Prostate gland (tissue), 2 donors: ENCODE data around the gene GRHL1.

Experiments
- CTCF ChIP-seq, 4 experiments: fragments of 200-600 bp in 2 of 4; fragments of 450-650 bp in 2 of 4; sonication (generic) in 2 of 4; IDR thresholded peaks; 1 replicate in 3 of 4; 2 replicates in 1 of 4; pipeline ENCODE4 v1.5.1; 2016 to 2019; ENCODE audit warnings: antibody characterized with exemption in 4 of 4, mild to moderate bottlenecking in 2 of 4, moderate library complexity in 2 of 4
- POLR2A ChIP-seq: fragments of 450-650 bp; IDR thresholded peaks from one replicate; pipeline ENCODE4 v1.6.1; 2016; ENCODE audit warnings: antibody characterized with exemption, mild to moderate bottlenecking

- TF ChIP-seq CTCF (IDR thresholded peaks at IDR 0.05) (no peak), POLR2A (no peak)
These were observed 50.1 kb downstream of the GRHL1 start for GRCh38 chr2:10001586-10001985.
